IPS-18c (cell line): ENCODE measurements around the gene RAI1.
A peak's percentile ranks its signal among the peaks of the same experiment; 100 is the strongest.
"Not testable (repeated sequence)": the region's sequence is repeated elsewhere in the genome, so short reads cannot be mapped to it uniquely, and the experiment has no call there.

Experiments
- H3K4me3 ChIP-seq: 2 replicates; pipeline ENCODE4 v1.7.0; 2013; ENCODE audit warnings: low read depth, mild to moderate bottlenecking, low read length, moderate library complexity; ENCODE audit not compliant: insufficient read depth
- H3K9me3 ChIP-seq: one replicate; pipeline ENCODE4 v1.6.1; 2013; ENCODE audit warnings: mild to moderate bottlenecking, low read length, moderate library complexity; ENCODE audit not compliant: control insufficient read depth, insufficient read depth

RAI1 gene

DNA sequence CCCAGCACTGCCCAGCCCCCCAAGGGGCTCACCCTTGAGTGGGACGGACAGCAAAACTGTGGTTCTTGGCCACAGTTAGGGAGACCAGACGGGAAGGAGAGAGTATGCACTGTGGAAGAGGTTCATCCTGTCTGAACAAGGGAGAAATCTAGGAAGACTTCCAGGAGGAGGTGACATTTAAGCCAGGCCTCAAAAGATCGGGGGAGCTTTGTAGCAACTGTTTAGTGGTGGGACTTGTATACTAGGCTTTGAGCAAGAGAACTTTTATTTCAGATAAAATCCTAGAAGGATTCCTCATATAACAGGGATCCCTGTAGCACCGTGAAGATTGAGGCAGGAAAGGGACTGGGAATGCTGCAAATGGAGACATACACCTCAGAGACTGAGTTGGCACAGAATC is 124.8 kb downstream of the RAI1 start:
- H3K4me3 ChIP-seq, result no peak overlapping the region
- no peaks in the 10 kb centered on the region for H3K9me3 ChIP-seq

DNA sequence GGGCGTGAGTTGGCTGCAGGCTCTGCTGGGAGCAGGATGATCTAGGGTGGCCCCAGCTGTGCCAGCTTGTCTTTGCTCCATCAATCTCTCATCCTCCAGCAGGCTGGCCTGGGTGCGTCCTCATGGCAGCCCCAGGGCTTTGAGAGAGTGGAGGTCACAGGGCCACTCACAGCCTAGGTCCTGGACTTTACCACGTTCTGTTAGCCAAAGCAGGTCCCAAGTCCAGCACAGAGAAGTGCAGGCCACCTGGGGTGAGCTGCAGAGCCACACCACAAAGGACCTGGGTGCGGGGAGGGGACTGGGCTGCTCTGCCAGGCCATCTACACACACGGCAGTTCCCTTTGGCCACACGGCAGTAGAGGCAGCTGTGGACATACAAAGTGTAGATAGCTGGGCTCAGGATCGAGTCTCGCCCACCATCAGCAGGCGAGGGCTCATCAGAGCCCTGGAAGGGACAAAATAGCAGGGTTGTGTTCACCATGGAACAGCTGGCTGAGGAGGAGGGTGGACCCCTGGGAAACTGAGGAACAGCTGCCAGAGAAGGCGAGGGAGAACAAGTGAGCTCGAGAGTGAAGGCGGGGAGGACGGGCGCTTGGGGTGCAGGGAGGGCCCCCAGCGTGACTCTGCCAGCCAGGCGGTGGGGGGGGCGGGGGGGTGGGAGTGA is 125.5 kb downstream of the RAI1 start:
- Histone ChIP-seq H3K4me3 (no peak overlapping the region), H3K9me3 (no peaks in the 10 kb centered on the region)

DNA sequence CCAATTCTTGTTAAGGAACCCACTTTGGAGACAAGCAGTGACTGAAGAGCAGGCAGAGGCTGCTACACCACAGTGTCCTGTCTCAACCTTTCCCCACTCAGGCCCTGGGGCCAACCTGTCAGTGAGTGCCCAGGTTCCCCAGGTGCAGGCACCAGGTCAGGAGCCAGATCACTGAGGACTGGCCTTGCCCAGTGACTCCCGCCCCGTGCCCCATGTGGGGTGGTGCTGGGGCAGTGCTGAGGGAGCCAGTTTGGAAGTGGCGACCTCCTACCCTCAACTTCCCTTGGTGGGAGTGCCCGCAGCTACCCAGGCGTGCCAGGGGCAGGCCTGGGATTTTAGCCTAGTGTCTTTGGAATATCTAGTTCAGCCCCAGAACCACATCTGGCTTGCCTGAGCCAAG is 126.2 kb downstream of the RAI1 start:
- Histone ChIP-seq H3K4me3 (no peak overlapping the region), H3K9me3 (no peaks in the 10 kb centered on the region)

DNA sequence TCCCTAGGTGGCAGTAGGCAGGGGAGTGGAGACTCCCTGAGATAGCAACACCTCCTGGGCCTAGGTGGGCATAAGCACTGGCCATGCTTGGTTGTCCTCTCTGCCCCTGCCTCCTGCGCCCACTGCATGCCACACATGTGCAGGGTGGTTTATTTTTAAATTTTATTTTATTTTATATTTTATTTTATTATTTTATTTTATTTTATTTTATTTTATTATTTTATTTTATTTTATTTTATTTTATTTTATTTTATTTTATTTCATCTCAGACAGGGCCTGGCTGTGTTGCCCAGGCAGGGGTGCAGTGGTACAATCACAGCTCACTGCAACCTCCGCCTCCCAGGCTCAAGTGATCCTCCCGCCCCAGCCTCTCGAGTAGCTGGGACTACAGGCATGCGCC is 126.9 kb downstream of the RAI1 start:
- not testable (repeated sequence) for H3K9me3 ChIP-seq, H3K4me3 ChIP-seq

DNA sequence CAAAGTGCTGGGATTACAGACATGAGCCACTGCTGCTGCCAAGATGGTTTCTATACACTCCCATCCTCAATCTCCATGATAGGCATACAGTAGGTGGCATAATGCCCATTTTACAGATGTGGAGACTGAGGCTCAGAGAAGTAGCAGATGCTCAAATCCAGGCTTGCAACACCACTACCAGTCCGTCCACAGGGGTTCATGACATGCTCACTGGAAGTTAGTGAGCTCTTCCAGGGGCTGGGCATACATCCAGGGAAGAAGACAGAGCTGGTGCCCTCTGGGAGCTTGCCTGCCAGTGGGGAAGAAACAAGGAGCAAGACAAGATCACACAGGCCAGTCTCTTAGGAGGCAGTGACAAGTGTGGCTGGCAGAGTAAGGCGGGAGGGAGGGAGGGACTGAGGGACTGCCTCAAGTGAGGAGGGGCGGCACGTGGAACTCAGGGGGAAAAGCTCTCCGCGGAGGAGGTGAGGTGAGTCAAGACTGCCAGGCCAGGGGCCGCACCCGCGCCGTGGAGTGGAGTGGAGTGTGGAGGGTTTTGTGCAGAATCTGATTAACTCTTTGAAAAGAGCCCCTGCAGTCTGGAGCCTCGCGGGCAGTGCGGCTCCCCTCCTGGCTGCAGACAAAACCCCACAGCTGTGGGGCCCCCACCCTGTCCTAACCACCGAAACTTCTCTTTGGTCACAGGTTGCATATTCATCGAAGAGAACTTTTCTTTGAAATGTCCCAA is 127.6 kb downstream of the RAI1 start:
- Histone ChIP-seq H3K9me3 (no peaks in the 10 kb centered on the region), H3K4me3 (no peak overlapping the region)

DNA sequence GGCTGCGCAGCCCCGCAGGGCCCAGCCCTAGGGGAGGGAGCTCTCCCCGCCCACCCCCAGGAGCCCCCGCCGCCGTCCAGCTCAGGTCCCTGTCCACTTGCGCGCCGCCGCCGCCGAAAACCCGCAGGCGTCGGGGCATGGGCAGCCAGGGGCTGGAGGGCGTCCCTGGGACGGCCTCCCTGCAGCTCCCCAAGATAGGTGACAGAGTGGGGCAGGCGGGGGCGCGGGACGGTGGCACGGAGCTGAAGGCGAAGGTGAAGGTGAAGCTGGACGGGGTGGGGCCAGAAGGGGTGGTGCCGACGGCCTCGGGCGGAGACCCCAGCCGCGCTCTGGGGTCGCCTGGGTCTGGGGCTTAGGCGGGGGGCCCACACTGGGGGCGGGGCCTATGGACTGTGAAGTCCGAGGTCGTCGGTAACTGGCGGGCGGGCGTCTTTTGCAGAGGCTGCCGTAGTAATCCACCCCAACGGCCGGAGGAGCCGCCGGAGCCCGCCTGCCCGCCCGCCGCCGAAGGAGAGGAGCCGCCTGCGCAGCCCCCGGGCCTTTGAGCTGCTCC is 128.3 kb downstream of the RAI1 start:
- no peaks in the 10 kb centered on the region for H3K9me3 ChIP-seq
- H3K4me3 ChIP-seq, result peak overlapping the region; percentile 50; the same call in 1 of the 2 replicates

DNA sequence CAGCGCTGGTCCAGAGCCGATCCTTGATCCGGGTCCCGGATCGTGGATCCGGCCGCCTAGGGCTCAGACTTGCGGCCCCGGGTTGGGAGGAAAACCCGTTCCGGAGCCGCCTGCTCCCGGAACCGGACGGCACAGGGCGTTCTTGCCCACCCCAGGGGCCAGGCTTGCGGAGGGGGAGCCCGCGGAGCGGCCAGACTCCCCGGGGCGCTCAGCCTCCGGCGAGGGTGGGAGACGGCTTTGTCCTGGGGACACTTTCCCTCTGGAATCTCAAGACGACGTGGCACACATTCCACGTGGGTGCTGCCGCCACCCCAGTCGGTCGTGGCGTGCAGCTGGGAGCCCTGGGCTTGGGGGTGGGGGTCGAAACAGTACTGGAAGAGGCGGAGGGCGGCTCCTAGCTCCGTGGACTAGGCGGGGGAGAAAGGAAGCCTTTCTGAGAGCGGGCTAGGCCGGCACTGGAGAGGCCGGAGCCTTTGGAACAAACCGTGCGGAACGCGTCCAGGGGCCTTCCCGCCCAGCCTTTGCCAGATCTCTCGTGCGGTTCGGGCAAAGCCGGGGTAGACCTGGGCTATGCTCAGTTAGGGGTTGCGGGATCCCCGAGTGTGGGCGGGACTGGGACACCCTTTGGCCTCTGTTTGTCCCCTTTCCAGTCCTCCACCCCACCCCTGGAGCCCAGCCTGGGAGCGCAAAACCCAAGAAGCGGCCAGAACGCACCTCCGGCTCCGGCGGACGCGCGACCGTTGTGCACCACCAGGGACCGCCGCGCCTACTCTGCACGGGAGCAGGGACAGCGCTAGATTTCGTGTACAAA is 129.0 kb downstream of the RAI1 start:
- no peaks in the 10 kb centered on the region for H3K9me3 ChIP-seq
- H3K4me3 ChIP-seq, result peak overlapping the region; percentile 50

DNA sequence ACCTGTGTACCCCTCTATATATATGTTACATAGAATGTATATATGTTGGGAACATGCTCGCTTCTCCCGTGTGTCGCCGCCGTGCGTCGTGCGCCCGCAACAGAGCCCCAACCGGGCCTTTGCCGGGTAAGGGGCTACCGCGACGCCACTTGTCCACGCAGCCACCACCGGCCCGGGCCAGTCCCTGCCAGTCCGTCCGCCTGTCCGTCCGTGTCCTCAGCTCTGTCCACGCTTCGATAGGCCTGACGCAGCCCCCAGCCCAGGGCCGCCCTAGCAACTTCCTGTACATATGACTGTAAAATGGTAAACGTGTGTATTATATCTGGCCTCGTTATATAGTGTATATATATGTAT is 129.6 kb downstream of the RAI1 start:
- H3K4me3 ChIP-seq, result 0 out of 2 replicates have a peak overlapping the region, but pooled peaks have one; percentile 50
- H3K9me3 ChIP-seq, result no peaks in the 10 kb centered on the region

DNA sequence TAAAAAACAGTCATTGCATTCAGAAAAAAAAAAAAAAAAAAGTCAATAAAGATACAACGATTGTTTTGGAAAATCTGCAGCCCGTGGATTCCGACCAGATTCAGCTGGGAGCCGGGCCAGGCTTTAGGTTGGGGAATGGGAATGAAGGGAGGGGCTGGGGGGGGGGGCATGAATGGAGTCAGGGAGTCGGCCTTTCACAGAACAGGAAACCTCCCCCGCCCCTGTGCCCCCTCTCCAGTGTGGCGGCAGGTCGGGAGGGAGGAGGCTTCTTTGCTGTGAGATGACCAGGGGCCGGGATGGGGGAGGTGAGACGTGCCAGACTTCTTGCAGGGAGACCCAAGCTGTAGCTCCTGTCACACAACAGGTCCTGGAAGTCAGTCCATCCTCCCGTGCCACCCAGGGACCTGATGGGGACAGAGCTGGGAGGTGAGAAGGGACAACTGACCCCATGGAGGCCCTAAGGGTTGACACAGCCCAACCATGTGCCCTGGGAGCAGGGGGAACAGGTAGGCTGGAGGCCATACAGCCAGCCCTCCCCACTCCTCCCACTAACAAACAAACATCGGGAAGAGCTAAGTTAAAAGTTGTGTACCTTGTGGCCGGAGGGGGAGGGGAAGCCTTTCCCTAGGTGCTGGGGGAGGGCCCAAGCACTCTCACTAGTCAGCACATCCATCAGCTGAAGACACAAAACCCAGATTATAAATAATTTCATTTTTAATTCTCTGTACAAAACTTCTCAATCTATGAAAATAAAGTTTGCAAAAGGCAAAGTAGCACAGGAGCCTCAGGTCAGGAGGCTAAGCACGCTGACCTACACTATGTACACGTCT is 130.3 kb downstream of the RAI1 start:
- Histone ChIP-seq H3K4me3 (no peak overlapping the region), H3K9me3 (no peaks in the 10 kb centered on the region)

DNA sequence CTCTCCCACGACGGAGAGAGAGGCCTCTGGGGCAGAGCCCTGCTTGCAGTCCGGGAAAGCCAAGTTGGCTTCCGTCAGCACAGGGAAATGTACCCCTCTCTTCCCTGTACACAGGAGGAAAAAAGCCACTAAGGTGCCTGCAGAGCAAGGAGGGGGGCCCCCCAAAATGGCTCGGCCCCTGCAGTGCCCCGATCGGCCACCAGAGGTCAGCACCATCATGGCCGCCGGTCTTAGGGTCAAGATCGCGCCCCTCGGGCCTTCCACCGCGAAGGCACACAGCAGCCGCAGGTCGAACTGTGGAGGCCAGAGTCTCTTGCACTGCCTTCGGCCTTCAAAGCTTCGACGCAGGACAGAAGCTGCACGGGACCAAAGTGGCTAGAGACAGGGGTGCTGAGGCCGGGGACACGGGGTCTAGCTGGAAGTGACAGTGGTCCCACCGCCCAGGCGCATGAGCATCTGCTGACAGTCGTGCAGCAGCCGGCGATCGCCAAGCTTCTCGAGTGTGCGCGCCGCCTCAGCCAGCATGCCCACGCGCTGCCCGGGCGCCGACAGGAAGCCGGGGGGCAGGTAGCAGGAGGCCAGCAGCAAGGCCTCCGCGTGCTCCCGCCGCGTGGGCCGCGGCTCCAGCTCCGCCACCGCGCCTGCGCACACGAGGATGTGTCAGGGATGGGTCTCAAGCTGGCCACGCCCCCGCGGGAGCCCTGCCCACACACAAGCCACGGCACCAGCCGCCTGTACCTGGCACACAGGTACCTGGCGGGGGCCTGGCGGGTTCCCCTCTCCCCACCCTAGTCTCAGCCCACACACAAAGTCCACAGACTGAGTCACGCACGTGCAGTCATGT is 131.2 kb downstream of the RAI1 start:
- H3K9me3 ChIP-seq, result no peaks in the 10 kb centered on the region
- H3K4me3 ChIP-seq, result no peak overlapping the region

DNA sequence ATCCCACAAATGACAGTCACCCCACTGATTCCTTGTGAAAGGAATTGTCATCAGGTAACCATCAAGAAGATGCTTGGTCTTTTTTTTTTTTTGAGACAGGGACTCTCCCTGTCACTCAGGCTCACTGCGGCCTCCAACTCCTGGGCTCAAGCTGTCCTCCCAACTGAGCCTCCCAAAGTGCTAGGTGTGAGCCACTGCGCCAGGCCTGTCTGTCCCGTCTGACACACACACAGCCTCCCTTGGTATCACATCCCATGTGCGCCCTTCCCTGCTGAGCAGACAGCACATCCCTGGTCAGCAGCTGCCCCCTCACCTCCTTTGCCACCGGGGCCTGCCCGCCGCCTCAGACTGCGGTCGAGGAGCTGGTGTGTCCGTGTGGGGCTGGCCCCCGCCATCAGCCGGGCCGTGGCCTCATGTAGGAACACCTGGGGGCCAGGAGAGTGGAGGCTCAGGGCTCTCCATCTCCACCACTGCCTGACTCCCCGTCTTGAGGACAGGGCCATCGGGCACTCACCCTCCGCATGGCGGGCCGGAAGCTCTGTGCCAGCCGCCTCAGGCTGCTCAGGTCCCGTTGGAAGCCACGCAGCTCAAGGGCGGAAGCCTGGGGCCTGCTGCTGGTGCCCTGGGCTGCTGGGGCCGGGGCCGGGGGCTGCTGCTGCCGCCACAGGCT is 131.9 kb downstream of the RAI1 start:
- Histone ChIP-seq H3K9me3 (no peaks in the 10 kb centered on the region), H3K4me3 (no peak overlapping the region)

DNA sequence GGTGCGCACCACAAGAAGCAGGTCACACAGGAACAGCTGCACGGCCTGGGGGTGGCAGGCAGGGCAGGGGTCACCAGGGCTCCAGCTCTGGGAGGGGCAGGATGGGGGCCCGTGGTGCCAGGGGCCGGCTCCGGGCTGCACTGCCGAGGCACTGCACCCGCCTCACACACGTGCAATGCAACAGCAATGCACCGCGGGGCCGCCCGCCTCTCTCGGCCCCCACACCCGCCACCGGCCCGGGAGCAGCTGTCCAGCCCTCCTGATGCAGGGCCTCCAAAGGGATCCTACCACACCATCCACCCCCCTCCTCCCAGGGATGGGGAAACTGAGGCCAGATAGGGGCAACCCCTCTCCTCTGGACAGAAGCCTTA is 132.5 kb downstream of the RAI1 start:
- Histone ChIP-seq H3K9me3 (no peaks in the 10 kb centered on the region), H3K4me3 (no peak overlapping the region)

DNA sequence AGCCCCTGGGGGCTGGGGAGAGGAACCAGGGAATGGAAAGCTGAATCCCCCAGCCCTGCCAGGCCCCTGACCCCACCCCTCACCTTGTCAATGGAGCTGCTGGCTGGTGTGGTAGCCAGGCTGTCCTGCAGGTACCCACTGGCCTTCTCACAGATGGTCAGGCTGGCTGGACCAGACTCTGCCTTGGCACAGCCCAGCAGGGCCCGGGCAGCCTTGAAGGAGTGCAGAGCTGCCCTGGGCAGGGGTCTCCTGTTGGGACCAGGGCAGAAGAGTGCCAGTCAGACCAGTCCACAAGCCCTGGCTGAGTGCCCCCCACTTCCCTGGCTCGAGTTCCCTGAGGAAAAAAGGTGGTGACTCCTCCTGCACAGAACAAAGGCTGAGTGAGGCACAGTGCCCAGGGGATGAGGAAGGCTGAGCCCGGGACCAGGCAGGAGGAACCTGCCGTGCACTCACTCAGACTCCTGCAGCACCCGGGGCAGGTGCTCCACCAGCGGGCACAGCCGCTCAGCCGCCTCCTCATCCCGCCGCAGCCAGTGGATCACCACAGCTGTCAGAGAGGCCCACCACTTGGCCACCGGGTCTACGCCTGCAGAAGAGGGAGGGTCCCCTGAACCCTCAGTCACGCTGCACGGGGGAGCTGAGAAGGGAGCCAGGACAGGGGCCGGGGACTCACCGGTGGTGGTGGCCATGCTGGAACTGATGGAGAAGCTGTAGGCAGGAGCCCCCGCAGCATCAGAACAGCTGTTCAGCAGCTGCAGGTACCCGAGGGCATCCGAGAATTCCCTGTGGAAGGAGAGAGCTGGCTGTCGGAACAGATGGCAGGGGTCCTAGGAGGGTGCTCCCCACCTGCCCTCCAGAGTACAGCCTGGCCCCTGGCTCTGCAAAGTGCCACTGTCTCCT is 133.2 kb downstream of the RAI1 start:
- Histone ChIP-seq H3K4me3 (no peak overlapping the region), H3K9me3 (no peaks in the 10 kb centered on the region)

DNA sequence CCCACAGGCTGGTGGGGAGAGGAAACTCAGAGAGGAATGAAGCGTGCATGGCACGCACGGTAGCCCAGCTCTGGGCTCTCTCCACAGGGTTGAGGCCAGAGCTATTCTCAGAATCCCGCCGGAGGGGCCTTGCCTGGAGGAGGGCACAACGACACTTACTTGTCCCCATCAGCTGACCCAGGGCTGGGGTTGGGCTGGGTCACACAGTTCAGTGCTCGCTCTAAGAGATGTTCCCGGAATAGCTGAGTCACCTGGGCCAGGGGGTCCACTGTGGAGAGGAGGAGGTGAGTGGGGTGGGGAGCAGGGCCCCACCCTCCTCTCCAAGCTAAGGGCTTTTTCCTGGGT is 133.8 kb downstream of the RAI1 start:
- Histone ChIP-seq H3K4me3 (no peak overlapping the region), H3K9me3 (no peaks in the 10 kb centered on the region)
